ENCODE results near the gene SDE2.
A peak's percentile ranks its signal among the peaks of the same experiment; 100 is the strongest.
"Not testable (repeated sequence)": the region's sequence is repeated elsewhere in the genome, so short reads cannot be mapped to it uniquely, and the experiment has no call there.

SDE2 gene

DNA sequence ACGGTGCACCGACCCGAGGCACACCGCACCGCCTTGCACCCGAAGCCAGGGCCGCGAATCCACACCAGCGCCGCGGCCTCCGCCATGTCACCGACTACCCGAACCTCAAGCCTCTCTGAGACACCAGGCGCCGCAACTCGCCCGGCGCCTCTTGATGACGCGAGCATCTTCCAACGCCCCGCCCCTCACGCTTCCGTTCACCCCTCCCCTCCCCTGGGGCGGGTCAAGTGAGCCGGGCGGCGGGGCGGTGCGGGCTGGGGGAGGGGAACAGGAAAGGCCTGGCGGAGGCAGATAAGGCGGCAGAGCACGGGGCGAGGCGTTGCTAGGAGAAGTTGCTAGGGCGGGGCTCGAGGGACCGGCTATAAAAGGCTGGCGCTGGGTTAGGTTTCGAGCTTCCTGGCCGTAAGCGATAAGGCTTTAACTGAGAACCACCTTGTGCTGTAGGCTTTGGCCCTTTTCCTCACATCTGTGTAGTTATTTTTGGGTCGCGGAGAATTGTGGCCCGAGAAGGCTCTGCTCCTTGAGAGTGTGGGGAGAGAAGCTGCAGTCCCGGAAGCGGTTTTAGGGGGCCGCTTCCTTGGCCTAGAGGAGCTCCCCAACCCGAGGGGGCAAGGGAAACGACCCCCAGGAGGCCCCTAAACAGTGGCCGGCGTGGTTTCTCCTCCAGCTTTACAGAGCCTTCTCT, at the start of gene SDE2:
SDE2 (minus strand) TSS at position 117 of the 685 bp plus-strand sequence; CDS start at position 86, 31 bp downstream.
- peak; percentile 87 for DNase-seq

DNA sequence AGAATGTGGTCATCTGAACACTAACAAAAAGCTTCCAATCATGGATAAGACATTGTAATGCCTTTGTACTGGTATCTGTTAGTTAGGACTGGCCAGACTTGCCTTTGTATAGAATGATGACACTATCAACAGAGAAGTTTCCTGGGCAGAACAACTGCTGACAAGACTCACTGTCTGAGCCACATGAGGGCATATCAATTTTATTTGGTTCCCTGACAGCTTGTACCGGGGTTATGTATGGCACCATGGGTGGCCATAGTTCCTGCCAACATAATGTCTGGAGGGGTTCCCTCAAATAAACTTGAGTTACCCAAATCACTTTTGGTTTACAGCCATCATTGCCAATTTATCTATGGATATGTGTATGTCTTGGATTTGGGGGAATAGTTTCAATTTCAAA, 49.7 kb upstream of the SDE2 start:
- no peak for DNase-seq

DNA sequence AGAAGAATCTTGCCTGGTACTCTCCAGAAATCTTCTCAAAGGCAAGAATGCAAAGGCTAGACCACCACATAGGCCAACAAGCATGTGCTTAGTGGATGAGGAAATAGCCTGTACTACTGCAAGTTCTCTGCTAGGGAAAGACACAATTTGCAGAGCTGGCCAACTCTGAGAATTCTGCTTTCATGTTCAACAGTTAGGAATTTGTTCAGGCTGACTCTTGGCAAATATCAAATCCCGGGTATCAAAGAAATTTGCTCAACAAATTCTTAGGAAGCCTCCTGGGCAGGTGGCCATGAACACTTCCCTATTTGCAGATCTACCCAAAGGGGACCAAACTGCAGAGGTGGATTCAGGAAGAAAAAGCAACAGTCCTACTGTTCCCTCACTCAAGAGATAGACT, 48.4 kb upstream of the SDE2 start:
- no peak for DNase-seq

DNA sequence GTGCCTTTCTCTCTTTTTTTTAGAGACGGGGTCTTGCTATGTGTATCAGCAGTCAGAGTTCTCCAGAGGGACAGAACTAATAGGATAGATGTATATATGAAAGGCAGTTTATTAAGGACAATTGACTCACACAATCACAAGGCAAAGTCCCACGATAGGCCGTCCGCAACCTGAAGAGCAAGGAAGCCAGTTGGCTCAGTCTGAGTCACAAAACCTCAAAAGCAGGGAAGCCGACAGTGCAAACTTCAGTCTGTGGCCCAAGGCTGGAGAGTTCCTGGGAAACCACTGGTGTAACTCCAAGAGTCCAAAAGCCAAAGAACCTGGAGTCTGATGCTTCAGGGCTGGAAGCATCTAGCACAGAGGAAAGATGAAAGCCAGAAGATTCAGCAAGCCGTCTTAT, 47.1 kb upstream of the SDE2 start:
- DNase-seq, result no peak

DNA sequence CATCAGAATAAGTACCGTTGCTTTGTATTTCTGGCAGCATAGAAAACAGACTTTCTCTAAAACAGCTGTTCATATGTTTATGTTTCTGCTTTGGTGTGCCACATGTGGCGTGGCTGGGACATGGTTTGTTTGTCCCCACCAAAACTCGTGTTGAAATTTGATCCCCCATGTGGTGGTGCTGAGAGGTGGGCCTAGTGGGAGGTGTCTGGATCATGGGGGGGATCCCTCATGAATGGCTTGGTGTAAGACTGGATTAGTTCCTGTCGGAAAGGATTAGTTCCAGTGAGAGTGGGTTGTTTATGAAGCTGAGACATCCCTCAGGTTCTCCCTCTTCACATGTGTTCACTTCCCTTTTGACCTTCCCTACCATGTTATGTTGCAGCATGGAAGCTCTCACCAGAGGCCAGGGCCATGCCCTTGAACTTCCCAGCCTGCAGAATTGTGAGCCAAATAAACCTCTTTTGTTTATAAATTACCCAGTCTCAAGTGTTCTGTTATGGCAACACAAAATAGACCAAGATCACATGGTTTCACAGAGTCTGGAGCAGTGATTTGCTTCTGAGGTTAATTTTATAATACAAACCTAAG, 45.5 kb upstream of the SDE2 start:
- no peak for DNase-seq

DNA sequence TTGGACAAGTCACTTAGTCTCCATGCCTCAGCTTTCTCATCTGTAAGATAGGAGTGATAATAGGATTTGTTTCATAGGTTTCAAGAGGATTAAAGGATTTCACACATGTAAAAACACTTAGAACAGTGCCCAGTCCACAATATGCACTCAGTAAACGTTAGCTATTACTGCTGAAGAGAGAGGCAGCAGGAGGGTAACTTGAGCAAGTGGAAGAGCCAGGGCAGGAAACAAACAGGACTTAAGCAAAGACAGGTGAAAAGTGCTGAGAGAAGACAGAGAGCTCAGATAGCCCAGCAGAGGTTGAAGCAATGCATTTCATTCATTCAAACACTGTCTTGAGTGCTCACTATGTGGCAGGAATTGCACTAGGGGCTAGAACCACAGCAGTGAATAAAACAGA, 42.3 kb upstream of the SDE2 start:
- no peak for DNase-seq

DNA sequence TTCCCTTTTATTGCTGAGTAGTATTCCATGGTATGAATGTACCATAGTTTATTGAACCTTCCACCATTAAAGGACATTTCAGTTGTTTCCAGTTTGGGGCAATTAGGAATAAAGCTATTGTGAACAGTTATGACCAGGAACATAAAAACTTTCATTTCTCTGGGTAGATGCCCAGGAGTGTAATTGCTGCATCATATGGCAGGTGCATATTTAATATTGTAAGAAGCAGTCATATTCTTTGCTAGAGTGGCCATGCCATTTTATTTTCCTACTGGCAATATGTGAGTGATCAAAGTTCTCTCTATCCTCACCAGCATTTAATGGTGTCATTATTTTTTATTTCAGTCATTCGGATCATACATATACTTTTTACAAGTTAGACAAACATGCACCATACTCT, 39.5 kb upstream of the SDE2 start:
- no peak for DNase-seq

DNA sequence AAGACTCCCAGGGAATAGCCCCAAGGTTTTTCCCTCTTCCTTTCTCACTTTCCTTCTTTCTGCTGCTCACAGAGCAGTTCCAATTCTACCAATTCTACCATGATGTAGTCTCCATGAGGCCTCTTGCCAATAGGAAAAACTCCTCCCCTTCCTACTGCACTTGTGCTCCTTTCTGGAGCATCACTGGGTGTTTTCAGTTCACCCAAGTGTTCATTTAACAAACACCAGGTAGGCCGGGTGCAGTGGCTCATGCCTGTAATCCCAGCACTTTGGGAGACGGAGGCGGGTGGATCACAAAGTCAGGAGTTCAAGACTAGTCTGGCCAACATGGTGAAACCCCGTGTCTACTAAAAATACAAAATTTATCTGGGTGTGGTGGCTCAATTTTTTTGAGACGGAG, 36.8 kb upstream of the SDE2 start:
- DNase-seq, result no peak

DNA sequence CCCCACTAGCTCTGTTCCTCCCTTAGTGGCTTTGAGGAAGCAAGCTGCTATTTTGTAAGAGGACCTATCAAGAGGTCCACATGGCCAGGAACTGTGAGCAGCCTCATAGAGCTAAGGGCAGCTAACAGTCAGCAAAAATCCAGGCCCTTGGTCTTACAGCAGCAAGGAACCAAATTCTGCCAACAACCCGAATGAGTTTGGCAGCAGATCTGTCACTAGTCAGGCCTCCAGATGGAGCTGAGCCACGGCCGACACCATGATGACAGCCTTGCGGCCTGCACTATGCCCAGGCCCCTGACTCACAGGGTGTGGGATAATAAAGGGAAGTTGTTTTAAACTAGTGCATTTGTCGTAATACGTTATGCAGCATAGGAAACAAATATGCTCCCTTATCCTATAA, 35.3 kb upstream of the SDE2 start:
- DNase-seq, result no peak

DNA sequence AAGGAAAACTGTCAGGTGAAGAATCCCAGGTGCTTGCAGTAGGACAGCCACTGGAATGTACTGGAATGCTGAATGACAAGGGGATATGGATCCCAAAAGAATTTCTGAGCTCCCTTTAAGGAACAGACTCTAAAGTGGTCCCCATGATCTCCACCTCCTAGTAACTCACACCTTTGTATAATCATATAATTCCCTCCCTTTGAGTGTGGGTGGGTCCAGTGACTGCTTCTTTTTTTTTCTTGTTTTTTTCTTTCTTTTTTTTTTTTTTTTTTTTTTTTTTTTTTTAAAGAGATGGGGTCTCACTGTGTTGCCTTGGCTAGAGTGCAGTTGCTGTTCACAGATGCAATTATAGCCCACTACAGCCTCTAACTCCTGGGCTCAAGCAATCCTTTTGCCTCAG, 34.8 kb upstream of the SDE2 start:
- no peak for DNase-seq

DNA sequence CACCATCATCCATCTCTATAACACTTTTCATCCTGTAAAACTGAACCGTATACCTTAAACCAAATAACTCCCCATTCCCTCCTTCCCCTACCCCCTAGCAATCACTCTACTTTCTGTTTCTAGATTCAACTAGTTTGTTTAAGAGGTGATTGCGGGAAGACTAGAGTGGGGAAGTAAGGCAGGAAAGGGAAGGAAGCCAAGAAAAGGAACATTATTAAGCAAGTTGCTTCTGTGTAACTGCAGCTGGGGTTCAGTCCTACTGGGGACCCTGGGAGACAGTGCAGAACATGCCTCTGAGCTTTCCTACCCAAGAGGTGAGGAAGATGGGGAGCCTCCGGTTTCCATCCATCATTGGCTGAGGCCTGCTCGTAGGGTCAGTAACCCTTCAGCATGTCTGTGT, 34.4 kb upstream of the SDE2 start:
- DNase-seq, result no peak

DNA sequence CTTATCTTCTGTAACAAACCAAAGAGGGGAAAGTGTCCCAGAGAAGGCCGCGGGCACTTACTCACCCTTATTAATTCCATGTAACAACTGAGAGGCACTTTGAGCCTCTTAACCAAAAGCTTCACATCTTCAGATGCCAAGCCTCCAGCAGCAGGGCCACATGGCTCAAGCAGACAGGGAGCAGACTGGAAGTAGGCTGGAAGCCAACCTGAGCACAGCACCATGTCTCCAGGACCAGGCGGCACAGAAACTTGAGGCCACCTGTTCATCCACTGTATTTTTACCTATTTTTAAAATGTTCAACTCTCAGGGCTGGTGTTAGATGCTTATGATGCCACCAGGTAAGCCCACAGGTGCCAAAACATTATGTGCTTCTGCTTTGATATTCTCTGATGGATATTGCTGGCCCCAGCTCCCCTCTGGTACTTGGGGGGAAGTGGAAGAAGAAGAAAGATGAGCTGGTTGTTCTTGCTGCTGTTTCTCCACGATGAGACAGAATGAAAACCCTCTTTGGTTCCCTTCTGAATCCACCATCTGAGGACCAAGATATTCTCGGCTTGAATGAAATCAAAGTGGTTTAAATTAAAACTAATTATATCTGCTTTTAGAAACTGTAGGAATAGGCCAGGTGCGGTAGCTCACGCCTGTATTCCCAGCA, 30.6 kb upstream of the SDE2 start:
- no peak for DNase-seq

DNA sequence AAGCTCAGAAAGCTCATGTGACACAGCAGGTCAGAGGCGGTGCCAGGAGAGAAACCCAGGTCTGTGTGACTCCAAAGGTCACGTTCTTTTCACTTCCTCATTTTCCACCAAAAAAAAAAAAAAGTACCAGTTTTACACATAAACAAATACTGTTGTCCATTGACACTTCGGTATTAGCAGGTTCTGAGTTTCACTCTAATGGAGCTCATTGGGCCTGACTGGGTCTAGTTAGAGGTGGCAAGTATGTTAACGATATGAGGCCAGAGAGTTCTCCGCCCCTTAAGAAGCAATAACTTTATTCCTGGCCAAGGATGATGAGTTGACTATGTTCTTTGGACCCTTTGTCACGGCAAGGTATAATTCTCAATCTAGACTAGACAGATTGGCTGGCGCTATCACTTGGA, 30.0 kb upstream of the SDE2 start:
- no peak for DNase-seq

DNA sequence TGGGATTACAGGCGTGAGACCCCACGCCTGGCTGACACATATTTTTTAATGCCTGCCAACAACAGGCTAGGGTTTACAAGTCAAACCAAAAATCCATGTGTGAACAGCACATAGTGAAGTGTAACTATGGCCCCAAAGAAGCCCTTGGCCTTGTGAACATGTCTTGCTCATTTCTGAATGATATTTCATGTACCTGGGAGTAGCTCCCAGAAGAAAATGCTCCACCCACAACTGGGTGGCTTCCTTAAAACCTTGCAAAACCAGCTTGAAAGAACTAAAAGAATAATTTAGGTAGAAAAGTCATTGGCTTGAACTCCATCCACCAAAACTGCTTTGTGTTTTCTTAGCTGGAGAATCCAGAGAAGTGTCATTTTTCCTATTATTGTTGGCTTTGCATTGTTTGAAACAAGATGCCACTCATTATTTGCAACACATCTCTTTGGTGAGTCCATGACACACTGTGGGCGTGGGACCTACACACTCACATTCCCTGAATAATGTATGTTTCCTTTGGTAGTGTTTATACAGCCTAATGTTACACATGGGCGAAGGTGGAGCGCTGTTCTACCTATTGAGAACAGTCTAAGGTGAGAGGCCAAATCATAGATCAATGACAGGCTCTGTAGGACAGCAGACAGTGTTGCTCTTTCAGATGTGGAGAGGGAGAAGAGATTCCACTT, 28.5 kb upstream of the SDE2 start:
- no peak for DNase-seq

DNA sequence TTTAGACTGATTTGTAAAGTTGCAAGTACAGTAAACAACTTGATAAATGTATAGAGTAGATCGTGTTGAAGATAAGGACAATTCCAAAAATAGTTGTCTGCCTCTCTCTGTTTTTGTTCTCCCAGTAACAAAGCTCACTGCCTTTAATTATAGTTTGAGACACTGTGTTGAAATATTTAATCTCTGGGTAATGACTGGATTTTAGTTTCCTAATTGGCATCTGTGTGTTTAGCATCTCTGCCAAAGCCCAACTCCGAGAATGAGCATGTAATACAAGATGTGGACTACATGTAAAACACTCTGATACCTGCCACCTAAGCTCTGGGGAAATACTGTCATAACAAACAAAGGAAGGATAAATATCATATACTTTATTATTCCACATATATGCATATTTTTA, 27.7 kb upstream of the SDE2 start:
- no peak for DNase-seq

DNA sequence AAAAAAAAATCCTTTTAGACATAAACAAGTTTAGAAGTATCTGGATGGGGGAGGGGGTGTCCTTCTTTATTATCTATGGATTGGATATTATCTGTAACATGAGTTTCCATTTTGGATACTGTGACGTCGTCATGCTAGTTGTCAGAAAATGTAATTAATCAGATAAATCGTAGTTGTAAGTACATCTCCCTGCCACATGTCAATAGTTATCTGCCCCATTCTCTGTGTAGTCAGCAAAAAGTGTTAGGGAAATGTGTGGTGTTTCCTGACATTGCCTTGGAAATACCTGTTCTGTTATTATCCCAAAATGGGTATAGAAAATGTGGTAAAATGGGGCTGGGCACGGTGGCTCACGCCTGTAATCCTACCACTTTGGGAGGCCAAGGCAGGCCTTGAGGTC, 24.6 kb upstream of the SDE2 start:
- DNase-seq, result no peak

DNA sequence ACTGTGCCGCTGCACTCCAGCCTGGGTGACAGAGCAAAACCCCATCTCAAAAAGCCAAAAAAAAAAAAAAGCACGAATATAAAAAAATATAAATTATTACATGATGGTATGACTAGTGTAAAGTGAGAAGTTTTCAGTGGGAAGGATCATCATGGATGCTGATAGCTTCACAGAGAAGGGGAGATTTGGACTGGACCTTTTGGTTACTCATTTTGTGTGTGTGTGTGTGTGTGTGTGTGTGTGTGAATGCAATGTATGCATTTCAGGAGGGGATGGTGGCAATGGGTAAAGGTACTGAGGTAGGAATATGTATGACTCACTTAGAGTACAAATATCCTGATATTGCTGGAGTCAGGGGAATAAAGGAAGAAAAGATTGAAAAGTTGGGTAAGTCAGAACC, 22.7 kb upstream of the SDE2 start:
- DNase-seq, result no peak

DNA sequence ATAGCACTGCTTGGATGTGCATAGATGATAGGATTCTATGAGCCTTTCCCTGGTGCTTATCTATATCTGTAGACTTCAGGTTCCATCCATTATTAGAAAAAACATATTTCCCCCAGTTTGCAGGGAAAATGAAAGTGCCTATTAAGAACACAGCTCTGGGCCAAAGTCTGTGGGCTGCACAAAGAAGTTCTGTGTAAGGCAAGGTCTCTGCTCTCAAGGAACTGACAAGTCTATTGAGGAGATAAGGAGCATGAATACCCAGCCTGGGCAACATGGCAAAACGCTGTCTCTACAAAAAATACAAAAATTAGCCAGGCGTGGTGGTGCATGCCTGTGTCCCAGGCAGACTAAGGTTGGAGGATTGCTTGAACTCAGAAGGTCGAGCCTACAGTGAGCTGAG, 22.3 kb upstream of the SDE2 start:
- no peak for DNase-seq

DNA sequence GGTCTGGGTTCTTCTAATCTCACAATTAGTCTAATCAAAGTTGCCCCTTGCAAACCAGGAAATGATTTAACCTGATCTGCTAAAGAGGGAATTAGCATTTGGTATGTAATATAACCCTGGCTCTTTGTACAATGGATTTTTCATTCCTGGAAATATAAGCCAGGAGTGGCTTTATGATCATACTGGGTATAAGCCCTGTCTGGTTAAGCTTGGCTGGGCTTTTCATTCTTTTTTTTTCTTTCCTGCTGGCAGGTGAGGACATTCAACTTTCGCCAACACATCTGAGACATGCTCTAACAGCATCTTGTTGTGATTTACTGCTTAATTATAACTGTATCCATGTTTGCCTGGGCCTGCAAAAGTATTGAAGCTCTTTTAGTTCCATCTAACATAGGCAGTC, 20.4 kb upstream of the SDE2 start:
- no peak for DNase-seq

DNA sequence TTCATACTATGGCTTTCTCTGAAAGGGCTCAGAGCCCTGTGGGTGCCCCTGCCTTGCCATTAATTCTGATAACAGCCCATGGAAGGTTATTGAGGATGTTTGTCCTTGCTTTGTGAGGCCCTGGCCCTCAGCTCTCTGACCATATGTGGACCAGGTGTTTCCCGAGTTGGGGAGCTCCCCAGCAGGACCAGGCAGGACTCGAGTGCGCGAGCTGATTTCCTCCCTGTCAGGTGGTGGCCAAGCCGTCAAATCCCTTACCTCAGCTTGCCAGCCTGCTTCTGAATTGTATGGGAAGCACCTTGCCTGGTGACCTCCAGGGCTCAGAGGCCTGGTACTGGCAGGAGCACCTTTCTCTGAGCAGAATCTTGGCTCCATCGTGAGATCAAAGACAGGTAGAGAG, 17.9 kb upstream of the SDE2 start:
- no peak for DNase-seq

DNA sequence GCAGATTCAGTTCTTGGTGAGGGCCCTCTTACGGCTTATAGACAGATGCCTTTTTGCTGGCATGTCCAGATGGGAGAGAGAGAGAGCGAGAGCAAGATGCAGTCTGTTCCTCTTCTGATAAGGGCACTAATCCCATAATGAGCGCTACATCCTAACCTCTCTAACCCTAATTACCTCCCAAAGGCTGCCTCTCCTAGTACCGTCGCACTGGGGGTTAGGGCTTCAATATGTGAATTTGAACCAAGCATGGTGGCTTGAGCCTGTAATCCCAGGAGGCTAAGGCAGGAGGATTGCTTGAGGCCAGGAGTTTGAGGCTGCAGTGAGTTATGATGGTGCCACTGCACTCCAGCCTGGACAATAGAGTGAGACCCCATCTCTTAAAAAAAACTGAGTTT, 10.5 kb upstream of the SDE2 start:
- no peak for DNase-seq

DNA sequence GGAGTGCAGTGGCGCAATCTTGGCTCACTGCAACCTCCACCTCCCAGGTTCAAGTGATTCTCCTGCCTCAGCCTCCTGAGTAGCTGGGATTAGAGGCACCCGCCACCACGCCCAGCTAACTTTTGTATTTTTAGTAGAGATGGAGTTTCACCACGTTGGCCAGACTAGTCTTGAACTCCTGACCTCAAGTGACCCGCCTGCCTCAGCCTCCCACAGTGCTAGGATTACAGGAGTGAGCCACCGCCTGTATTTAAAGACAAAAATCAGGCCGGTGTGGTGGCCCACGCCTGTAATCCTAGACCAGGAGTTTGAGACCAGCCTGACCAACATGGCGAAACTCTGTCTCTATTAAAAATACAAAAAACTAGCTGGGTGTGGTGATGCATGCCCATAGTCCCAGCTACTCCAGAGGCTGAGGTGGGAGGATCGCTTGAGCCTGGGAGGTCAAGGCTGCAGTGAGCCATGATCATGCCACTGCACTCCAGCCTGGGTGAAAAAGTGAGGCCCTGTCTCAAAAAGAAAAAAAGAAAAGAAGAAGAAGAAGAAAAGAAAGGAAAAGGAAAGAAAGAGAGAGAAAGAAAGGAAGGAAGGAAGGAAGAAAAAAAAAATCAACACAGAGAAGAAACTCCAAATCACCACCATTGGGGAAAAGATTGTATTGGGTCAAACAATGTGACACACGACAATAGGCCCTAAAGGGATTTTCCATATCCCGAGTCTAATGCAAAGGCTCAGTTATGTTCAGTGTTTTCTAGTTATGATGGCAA, 8.2 kb upstream of the SDE2 start:
- not testable (repeated sequence) for DNase-seq

DNA sequence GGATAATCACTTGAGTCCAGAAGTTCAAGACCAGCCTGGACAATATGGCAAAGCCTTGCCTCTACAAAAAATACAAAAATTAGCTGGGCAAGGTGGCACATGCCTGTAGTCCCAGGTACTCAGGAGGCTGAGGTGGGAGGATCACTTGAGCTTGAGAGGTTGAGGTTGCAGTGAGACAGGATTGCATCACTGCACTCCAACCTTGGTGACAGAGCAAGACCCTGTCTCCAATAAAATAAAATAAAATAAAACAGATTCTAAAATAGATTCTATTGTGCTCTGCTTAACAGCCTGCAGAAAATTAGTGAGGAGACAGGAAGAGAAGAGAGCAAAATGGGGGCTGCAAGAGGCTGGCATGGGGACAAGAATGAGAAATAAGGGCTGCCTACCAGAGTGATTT, 7.5 kb upstream of the SDE2 start:
- no peak for DNase-seq
